ENCODE data around the gene LBH. TPM values are rescaled to one million over a fixed set of nuclear protein-coding genes. Genes with fewer than 3 reads are reported as not detected.

LBH gene
- polyA plus RNA-seq, 1 donor (not counting 4 experiments of a cell fraction or from before 2014, with no cell fraction given) = 0.83 TPM

DNA sequence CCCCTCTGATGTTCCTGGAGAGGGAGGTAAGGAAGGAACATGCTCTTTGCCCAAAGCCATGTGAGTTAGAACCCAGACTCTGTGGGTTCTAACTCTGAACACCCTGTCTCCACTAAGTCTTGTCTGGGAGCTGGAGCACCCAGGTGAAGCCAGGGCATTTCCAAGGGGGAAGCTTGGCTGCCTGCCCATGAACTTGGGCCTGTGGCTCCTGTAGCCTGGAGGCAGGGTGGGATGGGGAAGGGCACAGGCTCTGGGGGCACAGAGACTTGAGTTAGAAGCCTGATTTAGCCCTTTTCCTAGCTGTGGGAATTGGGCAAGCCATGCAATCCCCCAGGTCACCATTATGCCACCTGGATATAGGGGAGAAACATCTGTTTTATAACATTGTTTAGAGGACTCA, 65.2 kb downstream of the LBH start:
- no peaks in the 10 kb centered on the region for H3K9me1 ChIP-seq (ENCODE audit: control insufficient read depth, extremely low read depth, insufficient read depth, low read length)
- dilution Hi-C loops (cut with MboI; ENCODE audit: extremely low pct_ligation_motif_present, low sequenced_read_pairs) = no loop called here
- H3K79me2 ChIP-seq (ENCODE audit: control insufficient read depth, insufficient read depth, low read length) = no peaks in the 10 kb centered on the region
- DNase-seq (ENCODE audit: low read depth, low spot score) = no peak
- H3K4me3 ChIP-seq (ENCODE audit: control insufficient read depth in 2 of 3, extremely low read depth in 1 of 3, insufficient read depth in 2 of 3, low read depth in 1 of 3, low read length in 3 of 3) = no peak overlapping the region
- no peak for TF ChIP-seq EZH2 (IDR thresholded peaks at IDR 0.05; ENCODE audit: low read length)
- TF ChIP-seq CTCF (optimal IDR thresholded peaks at IDR 0.05 in 1 of 3, IDR thresholded peaks at IDR 0.05 in 1 of 3, conservative IDR thresholded peaks at IDR 0.05 in 1 of 3; ENCODE audit: extremely low read depth in 1 of 3, insufficient read depth in 2 of 3, low read length in 3 of 3) = no peak
- H3K4me2 ChIP-seq (ENCODE audit: control insufficient read depth, extremely low read depth, insufficient read depth, low read depth, low read length) = no peak overlapping the region
- H2AFZ ChIP-seq (ENCODE audit: control insufficient read depth, low read length) = no peak overlapping the region
- no peak for FAIRE-seq
- no peaks in the 10 kb centered on the region for H3K36me3 ChIP-seq (ENCODE audit: control insufficient read depth in 2 of 2, extremely low read depth in 1 of 2, insufficient read depth in 2 of 2, low read length in 2 of 2)
- H3K27ac ChIP-seq (ENCODE audit: control insufficient read depth, insufficient read depth, low read length) = no peak overlapping the region
- no peaks in the 10 kb centered on the region for H4K20me1 ChIP-seq (ENCODE audit: control insufficient read depth, extremely low read depth, insufficient read depth, low read length)
- H3K4me1 ChIP-seq (ENCODE audit: control insufficient read depth, extremely low read depth, insufficient read depth, low read length) = no peaks in the 10 kb centered on the region
- no peaks in the 10 kb centered on the region for H3K9me3 ChIP-seq (ENCODE audit: control insufficient read depth, low read depth, low read length)
- no peaks in the 10 kb centered on the region for H3K27me3 ChIP-seq (ENCODE audit: control insufficient read depth, extremely low read depth, insufficient read depth, low read length)
- H3K9ac ChIP-seq (ENCODE audit: control insufficient read depth, extremely low read depth, insufficient read depth, low read length) = no peak overlapping the region

DNA sequence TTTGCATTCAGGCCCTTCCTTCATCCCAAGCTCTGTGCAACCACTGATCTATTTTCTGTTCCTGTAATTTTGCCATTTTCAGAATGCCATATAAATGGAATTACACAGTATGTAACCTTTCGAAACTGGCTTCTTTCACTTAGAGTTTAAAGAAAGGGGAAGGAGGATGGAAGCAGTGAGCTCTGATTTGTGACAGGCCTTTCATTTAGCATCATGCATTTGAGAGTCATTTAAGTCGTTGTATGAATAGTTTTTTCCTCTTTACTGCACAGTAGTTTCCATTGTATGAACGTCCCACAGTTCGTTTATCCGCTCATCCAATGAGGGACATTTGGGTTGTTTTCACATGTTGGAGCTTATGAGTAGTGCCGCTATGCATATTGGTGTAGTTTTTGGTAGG, 67.0 kb downstream of the LBH start:
- Histone ChIP-seq H3K36me3 (ENCODE audit: control insufficient read depth in 2 of 2, extremely low read depth in 1 of 2, insufficient read depth in 2 of 2, low read length in 2 of 2) (no peaks in the 10 kb centered on the region), H3K9me3 (ENCODE audit: control insufficient read depth, low read depth, low read length) (no peaks in the 10 kb centered on the region), H3K9ac (ENCODE audit: control insufficient read depth, extremely low read depth, insufficient read depth, low read length) (no peak overlapping the region), H3K27me3 (ENCODE audit: control insufficient read depth, extremely low read depth, insufficient read depth, low read length) (peaks cover 5% of the 10 kb centered on the region), H3K4me3 (ENCODE audit: control insufficient read depth in 2 of 3, extremely low read depth in 1 of 3, insufficient read depth in 2 of 3, low read depth in 1 of 3, low read length in 3 of 3) (no peak overlapping the region), H3K4me1 (ENCODE audit: control insufficient read depth, extremely low read depth, insufficient read depth, low read length) (no peaks in the 10 kb centered on the region), H3K4me2 (ENCODE audit: control insufficient read depth, extremely low read depth, insufficient read depth, low read depth, low read length) (no peak overlapping the region), H2AFZ (ENCODE audit: control insufficient read depth, low read length) (no peak overlapping the region), H3K9me1 (ENCODE audit: control insufficient read depth, extremely low read depth, insufficient read depth, low read length) (no peaks in the 10 kb centered on the region), H4K20me1 (ENCODE audit: control insufficient read depth, extremely low read depth, insufficient read depth, low read length) (no peaks in the 10 kb centered on the region), H3K27ac (ENCODE audit: control insufficient read depth, insufficient read depth, low read length) (no peak overlapping the region), H3K79me2 (ENCODE audit: control insufficient read depth, insufficient read depth, low read length) (no peaks in the 10 kb centered on the region)
- TF ChIP-seq CTCF (optimal IDR thresholded peaks at IDR 0.05 in 1 of 3, IDR thresholded peaks at IDR 0.05 in 1 of 3, conservative IDR thresholded peaks at IDR 0.05 in 1 of 3; ENCODE audit: extremely low read depth in 1 of 3, insufficient read depth in 2 of 3, low read length in 3 of 3) (no peak), EZH2 (IDR thresholded peaks at IDR 0.05; ENCODE audit: low read length) (no peak)
- dilution Hi-C loops (cut with MboI; ENCODE audit: extremely low pct_ligation_motif_present, low sequenced_read_pairs) = no loop called here
- FAIRE-seq (no peak), DNase-seq (ENCODE audit: low read depth, low spot score) (no peak)
